ENCODE measurements around the gene ATXN1. TPM values are rescaled to one million over a fixed set of nuclear protein-coding genes. Genes with fewer than 3 reads are reported as not detected.

ATXN1 gene
- total RNA-seq, 2 donors from 2014 or later = 34.6 to 36.7 TPM

- intact Hi-C loops (cut with DNase I) = no loop called here
- DNase-seq = no peak
Measured at GRCh38 chr6:16690608-16691142, 70.6 kb downstream of the ATXN1 start.

DNA sequence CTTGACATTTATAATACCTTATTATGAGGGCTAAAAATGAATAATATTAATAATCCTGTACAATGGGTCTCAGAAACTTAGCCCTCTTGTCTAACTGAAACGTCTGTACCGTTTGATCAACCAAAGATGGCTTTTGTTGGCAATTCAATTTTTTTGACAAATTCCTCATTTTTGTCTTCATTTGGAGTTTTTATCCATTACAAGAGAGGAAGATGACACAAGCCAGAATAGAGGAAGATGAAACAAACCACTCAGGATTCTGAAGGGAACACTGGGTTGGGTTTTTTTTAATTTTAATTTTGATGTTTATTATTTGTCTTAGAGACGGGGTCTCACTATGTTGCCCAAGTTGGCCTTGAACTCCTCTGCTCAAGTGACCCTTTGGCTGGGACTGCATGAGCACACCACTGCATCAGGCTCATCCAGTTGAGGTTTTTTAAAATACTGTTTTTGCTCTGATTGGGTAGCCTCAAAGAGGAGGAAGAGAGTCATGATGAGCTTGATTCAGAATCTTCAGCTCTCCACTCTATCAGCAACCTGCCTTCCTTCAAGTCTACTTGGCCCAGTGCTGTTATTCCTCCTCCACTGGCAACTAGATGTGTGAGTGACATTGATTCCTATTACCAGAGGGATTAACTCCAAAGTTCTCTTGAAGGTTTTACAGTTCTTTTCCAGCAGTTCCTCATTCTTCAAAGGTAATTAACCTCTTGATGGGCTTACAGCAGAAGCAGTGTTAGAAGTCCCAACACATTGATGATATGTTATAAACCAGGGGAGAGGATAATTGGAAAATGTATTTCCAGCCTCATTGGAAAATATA is 71.3 kb downstream of the ATXN1 start:
- ATAC-seq = peak in 1 of 2 donors; percentile 12
- intact Hi-C loops (cut with DNase I) = no loop called here
- DNase-seq = no peak

More at GRCh38 chr6:16690608-16691142, 70.6 kb downstream of the ATXN1 start:
- no peak for ATAC-seq

DNA sequence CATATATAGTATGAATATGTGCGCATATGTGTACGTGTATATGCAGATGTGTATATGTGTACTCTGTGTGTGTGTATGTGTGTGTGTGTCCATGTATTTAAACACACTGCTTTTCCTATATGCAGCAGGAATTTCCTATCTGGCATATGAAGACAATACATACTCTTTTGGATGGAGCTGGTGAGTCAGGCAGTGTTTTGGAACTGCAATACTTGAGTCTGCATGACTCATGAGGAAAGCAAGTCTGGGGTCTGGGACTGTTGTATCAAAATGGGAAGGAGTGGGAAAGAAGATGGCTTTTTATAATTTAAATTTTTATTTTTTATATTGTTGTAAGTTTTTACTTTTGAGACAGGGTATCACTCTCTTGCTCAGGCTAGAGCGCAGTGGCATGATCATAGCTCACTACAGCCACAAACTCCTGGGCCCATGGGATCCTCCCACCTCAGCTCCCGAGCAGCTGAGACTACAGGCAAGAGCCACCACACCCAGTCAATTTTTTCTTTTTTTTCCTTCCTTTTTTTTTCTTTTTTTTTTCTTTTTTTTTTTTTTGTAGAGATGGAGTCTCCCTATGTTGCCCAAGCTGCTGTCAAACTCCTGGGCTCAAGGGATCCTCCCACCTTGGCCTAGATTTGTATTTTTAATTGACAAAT is 72.2 kb downstream of the ATXN1 start:
- DNase-seq (no peak), ATAC-seq (peak in 1 of 2 donors; percentile 73)
- intact Hi-C loops (cut with DNase I) = no loop called here

- DNase-seq = no peak
- intact Hi-C loops (cut with DNase I) = no loop called here
- no peak for ATAC-seq
Measured at GRCh38 chr6:16688436-16688835, 72.8 kb downstream of the ATXN1 start.

DNA sequence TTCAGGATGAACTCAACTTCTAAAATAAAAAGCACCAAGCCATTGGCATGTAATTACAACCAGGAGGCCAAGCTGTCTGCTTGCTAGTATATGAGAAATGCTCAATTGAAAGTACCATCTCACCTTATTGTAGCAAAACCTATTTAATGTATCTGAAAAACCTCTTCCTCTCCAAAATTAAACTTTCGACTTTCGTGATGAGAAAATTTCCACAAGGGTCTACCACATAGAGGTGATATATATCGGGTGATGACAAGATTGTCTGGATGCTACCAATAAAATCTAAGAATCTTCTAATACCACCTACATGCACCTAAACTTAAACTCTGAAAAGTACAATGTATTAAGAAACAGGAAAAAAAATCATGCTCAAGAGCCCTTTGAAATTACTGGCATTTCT is 74.2 kb downstream of the ATXN1 start:
- intact Hi-C loops (cut with DNase I) = no loop called here
- no peak for ATAC-seq

GRCh38 chr6:16684896-16685554 is 76.2 kb downstream of the ATXN1 start:
- intact Hi-C loops (cut with DNase I) = no loop called here
- DNase-seq (no peak), ATAC-seq (no peak)

More for the DNA sequence above, 74.2 kb downstream of the ATXN1 start:
- no peak for DNase-seq

GRCh38 chr6:16684195-16684689 is 77.0 kb downstream of the ATXN1 start:
- intact Hi-C loops (cut with DNase I) = no loop called here
- peak; percentile 9 to 48 for ATAC-seq
- DNase-seq = no peak

- DNase-seq (peak; percentile 53), ATAC-seq (peak; percentile 66 to 87)
- intact Hi-C loops (cut with DNase I) = no loop called here
Measured at GRCh38 chr6:16683641-16684194, 77.5 kb downstream of the ATXN1 start.

DNA sequence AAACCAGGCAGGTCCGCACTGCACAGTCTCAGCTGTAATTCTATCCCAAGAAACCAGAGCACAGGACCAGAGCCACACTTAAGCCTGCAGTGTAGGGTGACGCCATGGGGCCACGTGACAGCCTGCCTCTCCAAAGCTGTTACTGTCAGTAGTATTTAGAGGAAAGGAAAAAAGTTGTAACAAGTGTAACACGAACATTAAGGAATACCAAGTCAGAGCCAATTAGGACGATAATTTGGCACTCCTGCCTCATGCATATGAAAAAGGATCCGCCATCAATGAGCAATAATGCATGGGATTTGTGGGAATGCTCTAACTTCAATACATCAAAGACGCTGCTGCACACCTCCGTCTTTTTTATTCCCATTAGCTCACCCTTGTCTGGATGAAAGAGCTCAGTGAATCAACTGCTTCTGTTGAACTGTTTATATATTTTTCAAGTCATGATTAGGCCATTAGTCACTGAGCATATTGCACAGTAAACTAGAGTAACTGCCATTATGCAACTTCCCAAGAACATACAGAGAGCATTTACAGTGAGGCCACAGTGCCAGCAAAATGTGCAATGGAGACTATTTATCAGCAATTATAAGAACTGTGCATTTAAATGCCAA is 79.9 kb downstream of the ATXN1 start:
- ATAC-seq (peak in 1 of 2 donors; percentile 58), DNase-seq (no peak)
- intact Hi-C loops (cut with DNase I) = no loop called here

GRCh38 chr6:16679050-16679449 is 82.2 kb downstream of the ATXN1 start:
- no peak for DNase-seq
- intact Hi-C loops (cut with DNase I) = no loop called here

GRCh38 chr6:16677458-16677857 is 83.8 kb downstream of the ATXN1 start:
- DNase-seq (no peak), ATAC-seq (peak in 1 of 2 donors; percentile 17)
- intact Hi-C loops (cut with DNase I) = no loop called here

More at GRCh38 chr6:16679050-16679449, 82.2 kb downstream of the ATXN1 start:
- ATAC-seq = no peak

DNA sequence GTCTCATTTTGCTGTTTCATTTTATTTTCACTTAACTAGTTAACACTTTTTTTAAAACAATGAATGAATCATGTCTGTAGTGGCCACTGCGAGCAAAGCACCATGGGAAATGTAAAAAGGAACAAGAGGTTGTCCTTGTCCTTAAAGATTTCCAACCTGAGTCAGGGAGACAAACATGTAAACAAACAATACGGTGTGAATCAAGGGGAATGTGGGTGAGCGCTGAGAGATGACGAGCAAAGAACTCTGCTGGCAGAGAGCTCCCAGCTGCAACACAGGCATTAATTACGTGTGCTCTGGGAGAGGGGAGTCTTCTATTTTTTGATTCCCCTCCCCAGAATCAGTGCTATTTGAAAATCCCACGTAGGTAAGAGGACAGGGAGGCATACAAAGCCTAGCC is 84.3 kb downstream of the ATXN1 start:
- ATAC-seq (peak; percentile 6 to 60), DNase-seq (peak; percentile 24)
- intact Hi-C loops (cut with DNase I) = no loop called here

GRCh38 chr6:16676376-16676775 is 84.9 kb downstream of the ATXN1 start:
- DNase-seq (no peak), ATAC-seq (no peak)
- intact Hi-C loops (cut with DNase I) = no loop called here

DNA sequence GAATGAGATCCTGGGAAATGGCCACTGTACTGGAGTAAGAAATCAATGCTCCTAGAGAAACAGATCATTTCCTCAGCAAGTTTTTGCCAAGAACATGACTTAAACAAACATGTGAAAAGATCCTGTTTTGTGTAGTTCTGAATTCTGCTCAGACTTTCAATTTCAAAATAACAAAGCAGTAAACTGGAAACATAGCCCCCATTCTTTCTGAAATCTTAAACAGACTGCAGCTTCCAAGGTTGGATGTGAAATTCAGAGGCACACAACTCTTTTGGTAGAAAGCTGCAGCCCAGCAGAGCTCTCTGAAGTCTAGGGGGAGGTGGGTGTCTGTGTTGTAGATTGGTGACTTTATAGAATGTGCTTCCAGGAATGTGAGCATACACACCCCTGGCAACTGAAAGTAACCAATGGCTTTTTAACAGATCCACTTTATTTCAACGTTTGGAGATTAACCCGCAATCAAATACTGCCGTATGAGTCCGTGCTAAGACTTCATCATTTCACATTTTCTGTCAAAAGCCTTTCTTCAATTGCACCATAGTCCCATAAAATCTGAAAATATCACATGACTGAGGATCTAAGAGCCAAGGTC is 86.4 kb downstream of the ATXN1 start:
- DNase-seq = no peak
- intact Hi-C loops (cut with DNase I) = no loop called here
- no peak for ATAC-seq

GRCh38 chr6:16673011-16673797 is 88.1 kb downstream of the ATXN1 start:
- DNase-seq = no peak
- no peak for ATAC-seq
- intact Hi-C loops (cut with DNase I) = no loop called here

GRCh38 chr6:16671302-16672289 is 89.7 kb downstream of the ATXN1 start:
- intact Hi-C loops (cut with DNase I) = no loop called here
- DNase-seq = no peak
- ATAC-seq = no peak
